Sigmoid colon (tissue), 7 donors: ENCODE measurements around the gene CD9. TPM values are rescaled to one million over a fixed set of nuclear protein-coding genes. Genes with fewer than 3 reads are reported as not detected.

Experiments used
- DNase-seq: peaks from one replicate; pipeline ENCODE4 v3.0.0-alpha.2; 2019
- H3K27ac ChIP-seq, 4 donors: fragments of 200-600 bp; sonication (generic); one replicate each; pipeline ENCODE4 v1.5.1; 2016 to 2019; ENCODE audit warnings: mild to moderate bottlenecking in 1 of 4
- H3K27me3 ChIP-seq, 3 donors: fragments of 200-600 bp; sonication (generic); one replicate each; pipeline ENCODE4 v1.5.1; 2019; ENCODE audit warnings: mild to moderate bottlenecking in 1 of 3
- H3K36me3 ChIP-seq, 4 donors: fragments of 200-600 bp; sonication (generic); one replicate each; pipeline ENCODE4 v1.5.1; 2016 to 2019
- H3K4me1 ChIP-seq, 4 donors: fragments of 200-600 bp; sonication (generic); one replicate each; pipeline ENCODE4 v1.5.1; 2017 to 2019
- H3K4me3 ChIP-seq, 4 donors: fragments of 200-600 bp; sonication (generic); one replicate each; pipeline ENCODE4 v1.5.1; 2017 to 2019; ENCODE audit warnings: mild to moderate bottlenecking in 2 of 4, moderate library complexity in 1 of 4
- H3K9me3 ChIP-seq, 4 donors: fragments of 200-600 bp in 3 of 4; sonication (generic) in 3 of 4; one replicate each; pipeline versions ENCODE4 v1.5.1 to v1.6.1; 2013 to 2019
- EP300 ChIP-seq, 4 donors: sonication (generic); formaldehyde crosslinking; IDR thresholded peaks; one replicate each; pipeline ENCODE4 v1.6.1; 2017; ENCODE audit warnings: antibody characterized with exemption in 4 of 4
- POLR2A ChIP-seq, 2 donors: fragments of 450-650 bp; IDR thresholded peaks; one replicate each; pipeline ENCODE4 v1.6.1; 2016; ENCODE audit warnings: antibody characterized with exemption in 2 of 2, mild to moderate bottlenecking in 2 of 2, moderate library complexity in 2 of 2
- POLR2AphosphoS5 ChIP-seq, 4 donors: sonication (generic); formaldehyde crosslinking; IDR thresholded peaks; one replicate each; pipeline ENCODE4 v1.6.1; 2017; ENCODE audit warnings: antibody characterized with exemption in 4 of 4
- WGBS, 2 donors: extraction: QIAGEN DNeasy Blood & Tissue Kit; methylation state at CpG; one replicate each; pipeline ENCODE4 v1.1.7; 2013; 5-methylcytosine and 5-hydroxymethylcytosine counted together
- intact Hi-C: fragments of 100-400 bp; cut with DNase I; formaldehyde crosslinking; loops from one replicate; pipeline ENCODE4 v1.15.1; 2023
- polyA plus RNA-seq, 3 donors: library from polyadenylated mRNA; stranded (reverse); fragments of 200-250 nt; gene quantifications; one replicate each; pipeline ENCODE4 v1.2.3, GENCODE V29; 2013
- total RNA-seq, 4 donors: library from RNA; depleted of rRNA; stranded (reverse); fragments of >200 nt; gene quantifications; one replicate each; pipeline ENCODE4 v1.1.0, GENCODE V29; 2016
- TF ChIP-seq, protein P1 (sequence below), 4 experiments: fragments of 450-650 bp in 3 of 4; fragments of 200-600 bp in 1 of 4; IDR thresholded peaks; one replicate each; pipeline ENCODE4 v1.5.1; 2016 to 2019; ENCODE audit warnings: antibody characterized with exemption in 4 of 4, mild to moderate bottlenecking in 3 of 4, moderate library complexity in 2 of 4
- donor health status: healthy with polysubstance abuse.
- donor health status: Bipolar disorder and iron deficiency.
- donor health status: healthy.

CD9 gene
- total and polyA plus RNA-seq, 7 donors, result 180 to 548 (median 335) TPM

DNA sequence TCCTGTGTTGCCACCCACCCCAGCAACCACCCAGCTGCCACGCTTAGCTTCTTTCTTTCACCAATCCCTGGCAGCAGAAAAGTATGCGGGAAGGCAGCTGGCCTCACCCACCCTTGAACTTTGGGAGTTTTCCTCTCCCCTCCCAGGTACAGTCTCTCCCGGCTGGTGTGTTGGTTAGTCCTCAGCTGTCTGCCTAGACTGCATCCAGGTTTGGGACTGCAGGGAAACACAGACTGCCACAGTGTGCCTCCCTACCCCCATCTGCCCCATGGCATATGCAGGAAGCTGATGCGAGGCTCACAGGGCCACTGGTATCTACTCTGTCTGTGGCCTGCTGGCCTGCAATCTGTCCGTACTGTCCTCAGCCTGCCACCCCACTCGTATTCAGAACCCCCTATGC lies 2.1 kb downstream of the CD9 start:
- Histone ChIP-seq H3K27ac (peak overlapping the region; percentile 95 to 100 (median 98)), H3K27me3 (no peaks in the 10 kb centered on the region), H3K9me3 (no peaks in the 10 kb centered on the region), H3K4me3 (peak overlapping the region; percentile 74 to 100 (median 92)), H3K4me1 (peaks cover 0 to 84% (median 74%) of the 10 kb centered on the region in 4 donors), H3K36me3 (no peaks in the 10 kb centered on the region)
- no peak for DNase-seq
- TF ChIP-seq POLR2A (IDR thresholded peaks at IDR 0.05) (peak in 1 of 2 donors; percentile 9), EP300 (IDR thresholded peaks at IDR 0.05) (no peak), POLR2AphosphoS5 (IDR thresholded peaks at IDR 0.05) (peak in 3 of 4 donors; percentile 16 to 26 (median 16))
- TF ChIP-seq, protein P1, sequence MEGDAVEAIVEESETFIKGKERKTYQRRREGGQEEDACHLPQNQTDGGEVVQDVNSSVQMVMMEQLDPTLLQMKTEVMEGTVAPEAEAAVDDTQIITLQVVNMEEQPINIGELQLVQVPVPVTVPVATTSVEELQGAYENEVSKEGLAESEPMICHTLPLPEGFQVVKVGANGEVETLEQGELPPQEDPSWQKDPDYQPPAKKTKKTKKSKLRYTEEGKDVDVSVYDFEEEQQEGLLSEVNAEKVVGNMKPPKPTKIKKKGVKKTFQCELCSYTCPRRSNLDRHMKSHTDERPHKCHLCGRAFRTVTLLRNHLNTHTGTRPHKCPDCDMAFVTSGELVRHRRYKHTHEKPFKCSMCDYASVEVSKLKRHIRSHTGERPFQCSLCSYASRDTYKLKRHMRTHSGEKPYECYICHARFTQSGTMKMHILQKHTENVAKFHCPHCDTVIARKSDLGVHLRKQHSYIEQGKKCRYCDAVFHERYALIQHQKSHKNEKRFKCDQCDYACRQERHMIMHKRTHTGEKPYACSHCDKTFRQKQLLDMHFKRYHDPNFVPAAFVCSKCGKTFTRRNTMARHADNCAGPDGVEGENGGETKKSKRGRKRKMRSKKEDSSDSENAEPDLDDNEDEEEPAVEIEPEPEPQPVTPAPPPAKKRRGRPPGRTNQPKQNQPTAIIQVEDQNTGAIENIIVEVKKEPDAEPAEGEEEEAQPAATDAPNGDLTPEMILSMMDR (IDR thresholded peaks at IDR 0.05), result no peak
- intact Hi-C loops, result loop anchor here (1.0 to 5.0 kb wide), 2 partner anchors 27 to 130 kb away; no protein-coding TSS in a partner anchor
- WGBS, 2 donors, result 10 to 57% methylated on average over 6 of the region's 6 CpGs

DNA sequence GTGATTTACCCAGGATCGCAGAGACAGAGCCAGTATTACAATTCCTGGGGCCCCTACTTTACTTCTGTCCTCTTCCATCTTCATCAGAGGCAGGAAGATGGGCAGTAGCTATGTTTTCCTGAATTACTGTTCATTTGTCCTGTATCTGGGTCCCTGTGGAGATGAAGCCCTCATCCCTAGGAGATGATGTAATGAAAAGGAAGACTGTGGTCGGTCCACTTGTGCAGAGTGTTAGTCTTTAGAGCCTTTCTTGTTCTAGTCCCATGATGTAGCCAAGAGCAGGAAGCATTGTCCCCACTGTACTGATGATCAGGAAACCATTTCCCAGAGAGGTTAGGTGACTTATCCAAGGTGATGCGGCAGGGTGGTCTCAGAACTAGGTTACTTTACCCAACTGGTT lies 2.6 kb downstream of the CD9 start:
- WGBS, 2 donors, result 34 to 81% methylated on average over 3 of the region's 3 CpGs
- peaks cover 0 to 84% (median 79%) of the 10 kb centered on the region in 4 donors for H3K4me1 ChIP-seq
- no peak for DNase-seq
- H3K9me3 ChIP-seq, result no peaks in the 10 kb centered on the region
- H3K27me3 ChIP-seq, result no peaks in the 10 kb centered on the region
- peak overlapping the region; percentile 95 to 100 (median 98) for H3K27ac ChIP-seq
- intact Hi-C loops, result loop anchor here (1.0 to 5.0 kb wide), 2 partner anchors 26 to 129 kb away; no protein-coding TSS in a partner anchor
- H3K4me3 ChIP-seq, result peak overlapping the region; percentile 74 to 100 (median 92)
- no peak for TF ChIP-seq EP300 (IDR thresholded peaks at IDR 0.05)
- no peak for TF ChIP-seq POLR2A (IDR thresholded peaks at IDR 0.05)
- no peak for TF ChIP-seq POLR2AphosphoS5 (IDR thresholded peaks at IDR 0.05)
- TF ChIP-seq, protein P1 (IDR thresholded peaks at IDR 0.05), result no peak
- no peaks in the 10 kb centered on the region for H3K36me3 ChIP-seq

DNA sequence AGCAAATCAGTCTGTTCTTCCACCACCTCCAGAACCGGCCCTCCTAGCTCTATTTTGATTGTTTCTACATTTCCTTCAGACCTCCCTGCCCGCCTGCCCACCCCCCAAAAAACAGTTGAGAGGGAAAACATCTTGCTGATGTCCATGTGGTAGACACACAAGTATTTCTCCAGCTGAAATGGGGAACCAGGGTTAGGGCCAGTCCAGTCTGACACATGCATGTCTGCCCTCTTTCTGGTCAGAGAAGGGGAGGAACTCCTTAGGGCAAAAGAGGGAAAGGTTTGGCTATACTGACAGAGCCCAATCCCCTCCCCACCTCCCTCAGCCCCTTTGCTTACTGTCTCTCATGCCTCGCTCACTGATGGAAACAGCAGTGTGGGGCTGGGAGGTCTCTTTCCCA lies 3.4 kb downstream of the CD9 start:
- intact Hi-C loops, result loop anchor here (5.0 kb wide), 1 partner anchor 129 kb away; no protein-coding TSS in a partner anchor
- peaks cover 0 to 84% (median 83%) of the 10 kb centered on the region in 4 donors for H3K4me1 ChIP-seq
- no peak for DNase-seq

DNA sequence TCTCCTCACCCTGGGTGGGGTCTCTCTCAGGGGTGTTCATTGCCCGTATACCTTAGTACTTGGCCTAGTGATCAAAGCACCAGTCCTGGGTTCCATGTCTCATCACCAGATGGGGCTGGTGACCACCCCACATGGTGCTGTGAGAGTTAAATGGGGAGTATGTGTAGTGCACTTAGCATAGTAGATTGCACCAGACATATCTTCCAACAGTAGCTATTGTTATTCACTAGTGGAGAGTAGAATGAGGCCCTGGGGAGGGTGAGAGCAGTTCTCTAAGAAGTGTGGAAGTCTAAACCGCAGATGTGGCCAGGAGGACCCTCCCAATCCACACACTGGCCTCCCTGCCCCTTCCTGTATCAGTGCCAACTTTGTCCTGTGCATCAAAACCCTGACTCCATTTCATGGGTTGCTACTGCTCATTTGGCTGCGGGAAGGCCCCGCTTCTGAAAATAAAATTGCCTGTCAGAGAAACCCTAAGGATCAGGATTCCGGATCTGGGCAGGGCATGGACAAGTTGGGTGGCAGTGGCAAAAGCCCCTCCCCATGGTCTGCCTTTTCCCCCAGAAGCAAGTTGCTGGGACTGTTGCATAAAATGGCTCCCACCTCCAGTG lies 4.4 kb downstream of the CD9 start:
- Histone ChIP-seq H3K9me3 (no peaks in the 10 kb centered on the region), H3K36me3 (peaks cover 0 to 8% (median 0%) of the 10 kb centered on the region in 4 donors), H3K27ac (peak overlapping the region; percentile 95 to 100 (median 98)), H3K4me1 (peaks cover 0 to 84% (median 84%) of the 10 kb centered on the region in 4 donors), H3K4me3 (peak overlapping the region in 3 of 4 donors; percentile 3 to 16 (median 10)), H3K27me3 (no peaks in the 10 kb centered on the region)
- no peak for DNase-seq
- TF ChIP-seq POLR2AphosphoS5 (IDR thresholded peaks at IDR 0.05) (no peak), POLR2A (IDR thresholded peaks at IDR 0.05) (no peak), EP300 (IDR thresholded peaks at IDR 0.05) (no peak)
- TF ChIP-seq, protein P1 (IDR thresholded peaks at IDR 0.05), result no peak
- intact Hi-C loops, result loop anchor here (5.0 kb wide), 1 partner anchor 128 kb away; no protein-coding TSS in a partner anchor
- WGBS, 2 donors, result 41 to 51% methylated on average over 5 of the region's 5 CpGs

More for the DNA sequence above, 3.4 kb downstream of the CD9 start:
- TF ChIP-seq EP300 (IDR thresholded peaks at IDR 0.05) (no peak), POLR2AphosphoS5 (IDR thresholded peaks at IDR 0.05) (no peak), POLR2A (IDR thresholded peaks at IDR 0.05) (no peak)
- TF ChIP-seq, protein P1 (IDR thresholded peaks at IDR 0.05), result no peak
- H3K9me3 ChIP-seq, result no peaks in the 10 kb centered on the region
- H3K4me3 ChIP-seq, result peak overlapping the region in 3 of 4 donors; percentile 74 to 94 (median 91)
- no peaks in the 10 kb centered on the region for H3K27me3 ChIP-seq
- peaks cover 0 to under 1% (median 0%) of the 10 kb centered on the region in 4 donors for H3K36me3 ChIP-seq
- peak overlapping the region; percentile 95 to 100 (median 98) for H3K27ac ChIP-seq
- 70 to 91% methylated on average over 3 of the region's 3 CpGs for WGBS, 2 donors
